SK-N-SH treated with all-trans-retinoic acid at 6 μM for 48 hours (cell line): Measurements from ENCODE around the gene LRWD1.

Experiments used
- ATAC-seq: fragments of 200-7000 bp; cut with Tn5 transposase; 3 replicates; pipeline ENCODE4 v1.9.1; 2020; ENCODE audit warnings: mild to moderate bottlenecking, moderate library complexity
- ARNTL ChIP-seq: fragments of 450-650 bp; formaldehyde crosslinking; IDR thresholded peaks from 2 replicates; pipeline ENCODE4 v1.5.0; 2020; ENCODE audit warnings: low read depth, mild to moderate bottlenecking, moderate library complexity, borderline replicate concordance
- BACH2 ChIP-seq: fragments of 250-450 bp; sonication (Bioruptor Pico); IDR thresholded peaks from 2 replicates; pipeline ENCODE4 v1.9.0; 2021; ENCODE audit warnings: mild to moderate bottlenecking, borderline replicate concordance
- CSDC2 ChIP-seq: fragments of 250-450 bp; sonication (Bioruptor Pico); IDR thresholded peaks from 2 replicates; pipeline ENCODE4 v1.5.0; 2020; ENCODE audit warnings: mild to moderate bottlenecking, moderate library complexity
- ESRRG ChIP-seq: fragments of 250-450 bp; sonication (Bioruptor Pico); IDR thresholded peaks from 2 replicates; pipeline ENCODE4 v1.6.1; 2021; ENCODE audit warnings: mild to moderate bottlenecking
- GLIS3 ChIP-seq: fragments of 250-450 bp; sonication (Bioruptor Pico); IDR thresholded peaks from 2 replicates; pipeline ENCODE4 v1.5.0; 2020; ENCODE audit warnings: mild to moderate bottlenecking, moderate library complexity
- ISL1 ChIP-seq: fragments of 250-450 bp; sonication (Bioruptor Pico); IDR thresholded peaks from 2 replicates; pipeline ENCODE4 v2.1.2; 2022; ENCODE audit warnings: mild to moderate bottlenecking, moderate library complexity
- OSR1 ChIP-seq: fragments of 250-450 bp; sonication (Bioruptor Pico); IDR thresholded peaks from 2 replicates; pipeline ENCODE4 v1.8.0; 2022; ENCODE audit warnings: moderate library complexity, mild to moderate bottlenecking, inconsistent platforms
- PPARA ChIP-seq: fragments of 250-450 bp; sonication (Bioruptor Pico); IDR thresholded peaks from 2 replicates; pipeline ENCODE4 v1.5.0; 2020; ENCODE audit warnings: mild to moderate bottlenecking, borderline replicate concordance
- RARB ChIP-seq: fragments of 250-450 bp; sonication (Bioruptor Pico); IDR thresholded peaks from 2 replicates; pipeline ENCODE4 v1.8.0; 2021; ENCODE audit warnings: mild to moderate bottlenecking, moderate library complexity
- SNAI2 ChIP-seq: fragments of 250-450 bp; sonication (Bioruptor Pico); IDR thresholded peaks from 2 replicates; pipeline ENCODE4 v1.5.0; 2020; ENCODE audit warnings: mild to moderate bottlenecking, moderate library complexity
- TCF4 ChIP-seq: fragments of 250-450 bp; sonication (Bioruptor Pico); IDR thresholded peaks from 2 replicates; pipeline ENCODE4 v1.8.0; 2021; ENCODE audit warnings: mild to moderate bottlenecking, moderate library complexity, borderline replicate concordance
- TOX ChIP-seq: fragments of 250-450 bp; sonication (Bioruptor Pico); IDR thresholded peaks from 2 replicates; pipeline ENCODE4 v1.8.0; 2021; ENCODE audit warnings: mild to moderate bottlenecking, moderate library complexity, borderline replicate concordance
- ZC3H10 ChIP-seq: fragments of 250-450 bp; sonication (Bioruptor Pico); IDR thresholded peaks from 2 replicates; pipeline ENCODE4 v1.5.1; 2021; ENCODE audit warnings: mild to moderate bottlenecking, moderate library complexity
- ZFP3 ChIP-seq: fragments of 250-450 bp; sonication (Bioruptor Pico); IDR thresholded peaks from 2 replicates; pipeline ENCODE4 v1.5.0; 2020; ENCODE audit warnings: mild to moderate bottlenecking, moderate library complexity
- ZFP30 ChIP-seq: fragments of 450-650 bp; formaldehyde crosslinking; IDR thresholded peaks from 2 replicates; pipeline ENCODE4 v1.5.0; 2022; ENCODE audit warnings: mild to moderate bottlenecking, moderate library complexity
- ZNF565 ChIP-seq: fragments of 450-650 bp; formaldehyde crosslinking; conservative IDR thresholded peaks from 2 replicates; pipeline ENCODE4 v1.5.0; 2020; ENCODE audit warnings: low read depth, mild to moderate bottlenecking, moderate library complexity
- ZNF70 ChIP-seq: fragments of 450-650 bp; formaldehyde crosslinking; IDR thresholded peaks from 2 replicates; pipeline ENCODE4 v1.5.0; 2020; ENCODE audit warnings: mild to moderate bottlenecking, moderate library complexity
- TF ChIP-seq, protein P1 (sequence below): fragments of 250-450 bp; sonication (Bioruptor Pico); IDR thresholded peaks from 2 replicates; pipeline ENCODE4 v1.8.0; 2020; ENCODE audit warnings: mild to moderate bottlenecking, moderate library complexity, borderline replicate concordance
- TF ChIP-seq, protein P2 (sequence below): fragments of 250-450 bp; sonication (Bioruptor Pico); IDR thresholded peaks from 2 replicates; pipeline ENCODE4 v1.5.0; 2020; ENCODE audit warnings: mild to moderate bottlenecking, moderate library complexity
- TF ChIP-seq, protein P3 (sequence below): fragments of 250-450 bp; sonication (Bioruptor Pico); IDR thresholded peaks from 2 replicates; pipeline ENCODE4 v1.8.0; 2021; ENCODE audit warnings: low read depth, mild to moderate bottlenecking, moderate library complexity, borderline replicate concordance

LRWD1 gene

GRCh38 chr7:102444961-102445673, 19.7 kb upstream of the LRWD1 start:
- TF ChIP-seq PPARA (CRISPR knock-in tag) (no peak), GLIS3 (no peak), ESRRG (no peak), ISL1 (no peak), RARB (CRISPR knock-in tag) (no peak), ZNF565 (no peak)
- no peak for ATAC-seq

DNA sequence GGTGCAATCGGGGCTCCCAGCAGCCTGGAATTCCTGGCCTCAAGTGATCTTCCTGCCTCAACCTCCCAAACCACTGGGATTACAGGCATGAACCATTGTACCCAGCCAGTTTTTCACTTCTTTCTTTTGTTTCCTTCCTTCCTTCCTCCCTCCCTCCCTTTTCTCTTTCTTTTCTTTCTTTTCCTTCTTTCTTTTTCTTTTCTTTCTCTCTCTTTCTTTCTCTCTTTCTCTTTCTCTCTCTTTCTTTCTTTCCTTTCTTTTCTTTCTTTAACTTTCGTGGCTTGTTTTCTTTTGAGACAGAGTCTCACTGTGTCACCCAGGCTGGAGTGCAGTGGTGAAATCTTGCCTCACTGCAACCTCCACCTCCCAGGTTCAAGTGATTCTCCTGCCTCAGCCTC, 19.1 kb upstream of the LRWD1 start:
- TF ChIP-seq ZNF70: no peak
- no peak for TF ChIP-seq ZC3H10 (CRISPR knock-in tag)
- no peak for TF ChIP-seq SNAI2
- TF ChIP-seq, protein P1, sequence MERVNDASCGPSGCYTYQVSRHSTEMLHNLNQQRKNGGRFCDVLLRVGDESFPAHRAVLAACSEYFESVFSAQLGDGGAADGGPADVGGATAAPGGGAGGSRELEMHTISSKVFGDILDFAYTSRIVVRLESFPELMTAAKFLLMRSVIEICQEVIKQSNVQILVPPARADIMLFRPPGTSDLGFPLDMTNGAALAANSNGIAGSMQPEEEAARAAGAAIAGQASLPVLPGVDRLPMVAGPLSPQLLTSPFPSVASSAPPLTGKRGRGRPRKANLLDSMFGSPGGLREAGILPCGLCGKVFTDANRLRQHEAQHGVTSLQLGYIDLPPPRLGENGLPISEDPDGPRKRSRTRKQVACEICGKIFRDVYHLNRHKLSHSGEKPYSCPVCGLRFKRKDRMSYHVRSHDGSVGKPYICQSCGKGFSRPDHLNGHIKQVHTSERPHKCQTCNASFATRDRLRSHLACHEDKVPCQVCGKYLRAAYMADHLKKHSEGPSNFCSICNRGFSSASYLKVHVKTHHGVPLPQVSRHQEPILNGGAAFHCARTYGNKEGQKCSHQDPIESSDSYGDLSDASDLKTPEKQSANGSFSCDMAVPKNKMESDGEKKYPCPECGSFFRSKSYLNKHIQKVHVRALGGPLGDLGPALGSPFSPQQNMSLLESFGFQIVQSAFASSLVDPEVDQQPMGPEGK (CRISPR knock-in tag): no peak
- no peak for TF ChIP-seq ZFP3 (CRISPR knock-in tag)
- TF ChIP-seq, protein P2, sequence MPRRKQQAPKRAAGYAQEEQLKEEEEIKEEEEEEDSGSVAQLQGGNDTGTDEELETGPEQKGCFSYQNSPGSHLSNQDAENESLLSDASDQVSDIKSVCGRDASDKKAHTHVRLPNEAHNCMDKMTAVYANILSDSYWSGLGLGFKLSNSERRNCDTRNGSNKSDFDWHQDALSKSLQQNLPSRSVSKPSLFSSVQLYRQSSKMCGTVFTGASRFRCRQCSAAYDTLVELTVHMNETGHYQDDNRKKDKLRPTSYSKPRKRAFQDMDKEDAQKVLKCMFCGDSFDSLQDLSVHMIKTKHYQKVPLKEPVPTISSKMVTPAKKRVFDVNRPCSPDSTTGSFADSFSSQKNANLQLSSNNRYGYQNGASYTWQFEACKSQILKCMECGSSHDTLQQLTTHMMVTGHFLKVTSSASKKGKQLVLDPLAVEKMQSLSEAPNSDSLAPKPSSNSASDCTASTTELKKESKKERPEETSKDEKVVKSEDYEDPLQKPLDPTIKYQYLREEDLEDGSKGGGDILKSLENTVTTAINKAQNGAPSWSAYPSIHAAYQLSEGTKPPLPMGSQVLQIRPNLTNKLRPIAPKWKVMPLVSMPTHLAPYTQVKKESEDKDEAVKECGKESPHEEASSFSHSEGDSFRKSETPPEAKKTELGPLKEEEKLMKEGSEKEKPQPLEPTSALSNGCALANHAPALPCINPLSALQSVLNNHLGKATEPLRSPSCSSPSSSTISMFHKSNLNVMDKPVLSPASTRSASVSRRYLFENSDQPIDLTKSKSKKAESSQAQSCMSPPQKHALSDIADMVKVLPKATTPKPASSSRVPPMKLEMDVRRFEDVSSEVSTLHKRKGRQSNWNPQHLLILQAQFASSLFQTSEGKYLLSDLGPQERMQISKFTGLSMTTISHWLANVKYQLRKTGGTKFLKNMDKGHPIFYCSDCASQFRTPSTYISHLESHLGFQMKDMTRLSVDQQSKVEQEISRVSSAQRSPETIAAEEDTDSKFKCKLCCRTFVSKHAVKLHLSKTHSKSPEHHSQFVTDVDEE: no peak
- TF ChIP-seq TCF4 (CRISPR knock-in tag): no peak
- TF ChIP-seq ZFP30 (CRISPR knock-in tag): no peak
- no peak for TF ChIP-seq RARB (CRISPR knock-in tag)
- TF ChIP-seq OSR1: no peak
- no peak for ATAC-seq

DNA sequence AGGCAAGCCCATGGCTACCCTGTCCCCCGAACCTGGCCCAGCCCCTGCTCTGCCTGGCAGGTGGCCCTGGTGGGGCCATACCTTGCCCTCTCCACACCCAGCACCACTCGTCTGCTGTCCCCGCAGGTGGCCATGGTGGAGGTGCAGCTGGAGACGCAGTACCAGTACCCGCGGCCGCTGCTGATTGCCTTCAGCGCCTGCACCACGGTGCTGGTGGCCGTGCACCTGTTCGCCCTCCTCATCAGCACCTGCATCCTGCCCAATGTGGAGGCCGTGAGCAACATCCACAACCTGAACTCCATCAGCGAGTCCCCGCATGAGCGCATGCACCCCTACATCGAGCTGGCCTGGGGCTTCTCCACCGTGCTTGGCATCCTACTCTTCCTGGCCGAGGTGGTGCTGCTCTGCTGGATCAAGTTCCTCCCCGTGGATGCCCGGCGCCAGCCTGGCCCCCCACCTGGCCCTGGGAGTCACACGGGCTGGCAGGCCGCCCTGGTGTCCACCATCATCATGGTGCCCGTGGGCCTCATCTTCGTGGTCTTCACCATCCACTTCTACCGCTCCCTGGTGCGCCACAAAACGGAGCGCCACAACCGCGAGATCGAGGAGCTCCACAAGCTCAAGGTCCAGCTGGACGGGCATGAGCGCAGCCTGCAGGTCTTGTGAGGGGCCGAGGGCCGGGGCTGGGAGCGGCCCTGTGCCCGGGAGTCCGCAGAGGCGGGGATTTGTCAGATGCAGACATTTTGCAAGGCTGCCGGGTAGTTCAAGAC, 18.2 kb upstream of the LRWD1 start:
- TF ChIP-seq OSR1: no peak
- TF ChIP-seq PPARA (CRISPR knock-in tag): no peak
- no peak for TF ChIP-seq ZC3H10 (CRISPR knock-in tag)
- no peak for TF ChIP-seq BACH2 (CRISPR knock-in tag)
- no peak for TF ChIP-seq TOX
- no peak for ATAC-seq

DNA sequence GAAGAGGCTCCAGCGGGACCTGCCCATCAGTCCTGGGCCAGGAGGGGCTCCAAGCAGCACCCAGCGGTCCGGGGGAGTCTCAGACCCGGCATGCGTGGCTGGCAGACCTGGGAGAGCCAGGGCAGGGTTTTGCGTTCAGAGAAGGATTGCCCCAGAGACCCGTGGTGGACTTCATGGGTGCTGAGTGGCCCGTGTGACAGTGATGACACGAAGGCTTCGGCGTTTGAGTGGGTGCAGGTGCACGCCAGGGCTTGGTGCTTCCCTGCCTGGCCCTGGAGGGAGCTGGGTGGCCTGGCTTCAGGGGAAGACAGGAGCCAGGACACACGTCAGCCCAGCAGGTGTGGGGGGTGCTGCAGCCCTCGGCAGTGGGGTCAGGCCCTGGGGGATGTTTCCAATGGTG, 17.5 kb upstream of the LRWD1 start:
- TF ChIP-seq ZFP30 (CRISPR knock-in tag) (no peak), ESRRG (no peak), ARNTL (no peak), PPARA (CRISPR knock-in tag) (no peak), BACH2 (CRISPR knock-in tag) (no peak), RARB (CRISPR knock-in tag) (no peak), GLIS3 (no peak), ZNF70 (no peak), ISL1 (no peak), ZC3H10 (CRISPR knock-in tag) (no peak), CSDC2 (CRISPR knock-in tag) (no peak)
- TF ChIP-seq, protein P3, sequence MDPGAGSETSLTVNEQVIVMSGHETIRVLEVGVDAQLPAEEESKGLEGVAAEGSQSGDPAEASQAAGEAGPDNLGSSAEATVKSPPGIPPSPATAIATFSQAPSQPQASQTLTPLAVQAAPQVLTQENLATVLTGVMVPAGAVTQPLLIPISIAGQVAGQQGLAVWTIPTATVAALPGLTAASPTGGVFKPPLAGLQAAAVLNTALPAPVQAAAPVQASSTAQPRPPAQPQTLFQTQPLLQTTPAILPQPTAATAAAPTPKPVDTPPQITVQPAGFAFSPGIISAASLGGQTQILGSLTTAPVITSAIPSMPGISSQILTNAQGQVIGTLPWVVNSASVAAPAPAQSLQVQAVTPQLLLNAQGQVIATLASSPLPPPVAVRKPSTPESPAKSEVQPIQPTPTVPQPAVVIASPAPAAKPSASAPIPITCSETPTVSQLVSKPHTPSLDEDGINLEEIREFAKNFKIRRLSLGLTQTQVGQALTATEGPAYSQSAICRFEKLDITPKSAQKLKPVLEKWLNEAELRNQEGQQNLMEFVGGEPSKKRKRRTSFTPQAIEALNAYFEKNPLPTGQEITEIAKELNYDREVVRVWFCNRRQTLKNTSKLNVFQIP (CRISPR knock-in tag): no peak
- TF ChIP-seq, protein P2: no peak
- TF ChIP-seq, protein P1 (CRISPR knock-in tag): no peak
- no peak for ATAC-seq
